Osteocyte (in vitro differentiated cells): ENCODE results near the gene EXOC8. TPM values are rescaled to one million over a fixed set of nuclear protein-coding genes. Genes with fewer than 3 reads are reported as not detected.

Source experiments
- DNase-seq: peaks from one replicate; pipeline ENCODE4 v3.0.0; 2021; ENCODE audit warnings: mixed read lengths; ENCODE audit not compliant: unreplicated experiment; ENCODE audit errors: extremely low spot score
- H3K27ac Mint-ChIP-seq: one replicate; pipeline ENCODE4 v1.8.0; 2021; ENCODE audit warnings: mild to moderate bottlenecking, mixed read lengths; ENCODE audit not compliant: unreplicated experiment
- H3K27me3 Mint-ChIP-seq: one replicate; pipeline ENCODE4 v1.8.0; 2021; ENCODE audit warnings: mixed read lengths; ENCODE audit not compliant: unreplicated experiment
- H3K36me3 Mint-ChIP-seq: one replicate; pipeline ENCODE4 v1.8.0; 2021; ENCODE audit warnings: mixed read lengths; ENCODE audit not compliant: unreplicated experiment
- H3K4me1 Mint-ChIP-seq: one replicate; pipeline ENCODE4 v1.8.0; 2021; ENCODE audit warnings: mixed read lengths; ENCODE audit not compliant: unreplicated experiment
- H3K4me3 Mint-ChIP-seq: one replicate; pipeline ENCODE4 v1.8.0; 2021; ENCODE audit warnings: mild to moderate bottlenecking, moderate library complexity, mixed read lengths; ENCODE audit not compliant: unreplicated experiment
- H3K9me3 Mint-ChIP-seq: one replicate; pipeline ENCODE4 v1.8.0; 2021; ENCODE audit warnings: mixed read lengths; ENCODE audit not compliant: unreplicated experiment
- CTCF ChIP-seq: fragments of 200-600 bp; sonication (generic); IDR thresholded peaks from 2 replicates; pipeline ENCODE4 v1.5.0; 2021; ENCODE audit warnings: antibody characterized with exemption, mild to moderate bottlenecking, moderate library complexity
- total RNA-seq: library from RNA; stranded (reverse); gene quantifications from 2 replicates; pipeline ENCODE4 v1.2.1, GENCODE V29; 2021

Gene EXOC8
- total RNA-seq, 1 donor from 2014 or later, result 13.4 TPM

- H3K27ac Mint-ChIP-seq, result no peak overlapping the region
- no peaks in the 10 kb centered on the region for H3K36me3 Mint-ChIP-seq
- no peak overlapping the region for H3K4me3 Mint-ChIP-seq
- no peaks in the 10 kb centered on the region for H3K27me3 Mint-ChIP-seq
- peaks cover 8% of the 10 kb centered on the region for H3K4me1 Mint-ChIP-seq
- TF ChIP-seq CTCF, result no peak
- H3K9me3 Mint-ChIP-seq, result no peaks in the 10 kb centered on the region
- no peak for DNase-seq
These were observed 45.7 kb upstream of the EXOC8 start for GRCh38 chr1:231383159-231383860.

DNA sequence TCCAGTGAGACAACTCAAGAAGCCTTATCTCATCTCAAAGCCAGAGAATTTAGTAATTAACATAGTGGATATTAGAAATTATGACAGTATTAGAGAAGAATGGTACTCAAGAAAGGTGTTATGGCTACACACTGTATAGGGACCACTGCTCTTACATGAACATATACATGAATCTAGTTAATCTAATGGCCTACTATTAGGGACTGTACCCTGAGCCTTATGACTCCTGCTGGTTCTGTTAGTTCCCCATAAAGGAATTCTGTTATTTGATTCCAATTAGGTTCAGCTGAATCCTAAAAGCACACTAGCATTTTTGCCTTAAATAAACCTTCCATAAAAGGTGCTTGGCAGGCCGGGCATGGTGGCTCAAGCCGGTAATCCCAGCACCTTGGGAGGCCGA, 44.8 kb upstream of the EXOC8 start:
- Mint-ChIP-seq H3K4me3 (no peak overlapping the region), H3K36me3 (no peaks in the 10 kb centered on the region), H3K9me3 (no peaks in the 10 kb centered on the region), H3K27ac (no peak overlapping the region), H3K4me1 (peaks cover 2% of the 10 kb centered on the region), H3K27me3 (no peaks in the 10 kb centered on the region)
- DNase-seq, result no peak
- TF ChIP-seq CTCF, result no peak

- DNase-seq, result no peak
- Mint-ChIP-seq H3K9me3 (no peaks in the 10 kb centered on the region), H3K27ac (no peak overlapping the region), H3K4me1 (peaks cover 4% of the 10 kb centered on the region), H3K36me3 (no peaks in the 10 kb centered on the region), H3K27me3 (no peaks in the 10 kb centered on the region), H3K4me3 (no peak overlapping the region)
- TF ChIP-seq CTCF, result no peak
These were observed 44.1 kb upstream of the EXOC8 start for GRCh38 chr1:231381729-231382128.

GRCh38 chr1:231376875-231377549, 39.4 kb upstream of the EXOC8 start:
- TF ChIP-seq CTCF, result no peak
- no peak for DNase-seq
- H3K27ac Mint-ChIP-seq, result no peak overlapping the region
- H3K36me3 Mint-ChIP-seq, result no peaks in the 10 kb centered on the region
- peaks cover 9% of the 10 kb centered on the region for H3K4me1 Mint-ChIP-seq
- no peak overlapping the region for H3K4me3 Mint-ChIP-seq
- no peaks in the 10 kb centered on the region for H3K27me3 Mint-ChIP-seq
- H3K9me3 Mint-ChIP-seq, result no peaks in the 10 kb centered on the region

DNA sequence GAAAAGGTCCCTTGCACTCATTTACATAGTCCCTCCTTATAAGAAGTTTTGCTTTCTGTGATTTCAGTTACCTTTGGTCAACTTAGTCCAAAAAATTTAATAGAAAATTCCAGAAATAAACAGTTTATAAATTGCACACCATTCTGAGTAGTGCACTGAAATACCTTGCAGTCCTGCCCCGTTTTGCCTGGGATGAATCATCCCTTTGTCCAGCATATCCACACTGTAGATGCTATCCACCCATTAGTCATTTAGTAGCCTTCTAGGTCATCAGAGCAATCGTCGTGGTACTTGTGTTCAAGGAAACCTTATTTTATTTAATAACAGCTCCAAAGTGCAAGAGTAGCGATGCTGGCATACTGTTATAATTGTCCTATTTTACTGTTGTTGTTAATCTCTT, 38.4 kb upstream of the EXOC8 start:
- Mint-ChIP-seq H3K4me3 (no peak overlapping the region), H3K9me3 (no peaks in the 10 kb centered on the region), H3K4me1 (peaks cover 9% of the 10 kb centered on the region), H3K27me3 (no peaks in the 10 kb centered on the region), H3K36me3 (no peaks in the 10 kb centered on the region), H3K27ac (no peak overlapping the region)
- DNase-seq, result no peak
- TF ChIP-seq CTCF, result no peak
